NCI-H128 (cell line): ENCODE data around the gene MAP4K1.
A peak's percentile ranks its signal among the peaks of the same experiment; 100 is the strongest.
"Not testable (repeated sequence)": the region's sequence is repeated elsewhere in the genome, so short reads cannot be mapped to it uniquely, and the experiment has no call there.

ENCODE experiments used
- DNase-seq: peaks from one replicate; lab custom pipeline; 2025; ENCODE audit not compliant: unreplicated experiment; lab: John Stamatoyannopoulos, UW

Gene MAP4K1

GRCh38 chr19:38653028-38653571 lies 35.3 kb upstream of the MAP4K1 start:
- DNase-seq: no peak

- no peak for DNase-seq
These were observed 33.3 kb upstream of the MAP4K1 start for GRCh38 chr19:38650911-38651584.

DNA sequence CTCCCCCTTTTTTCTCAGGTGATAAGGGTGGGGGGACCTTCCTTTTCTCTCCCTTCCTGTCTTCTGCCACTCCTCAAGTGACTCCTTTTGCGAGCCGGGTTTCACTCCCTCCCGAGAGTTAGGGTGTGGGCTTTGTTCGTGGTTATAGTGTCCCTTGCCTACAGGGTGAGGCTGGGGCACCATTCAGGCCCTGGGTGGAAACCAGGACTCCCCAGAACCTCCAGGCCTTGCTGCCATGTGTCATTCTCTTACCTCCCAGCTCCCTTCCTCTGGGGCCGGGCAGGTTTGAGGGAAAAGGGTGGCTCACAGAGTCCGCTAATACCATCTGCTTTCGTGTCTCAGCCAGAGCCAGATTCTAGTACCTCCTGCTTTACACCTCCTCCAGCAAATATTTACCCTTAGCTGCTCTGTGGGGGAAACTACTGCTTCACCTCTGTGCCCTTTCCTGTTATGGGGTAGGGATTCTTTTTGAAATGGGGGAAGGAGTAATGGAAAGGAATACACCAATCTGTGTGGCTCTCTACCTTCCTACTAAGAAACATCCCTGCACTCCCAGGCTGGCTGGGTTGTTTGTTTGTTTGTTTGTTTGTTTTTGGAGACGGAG lies 32.5 kb upstream of the MAP4K1 start:
- DNase-seq: no peak

- no peak for DNase-seq
These were observed 31.8 kb upstream of the MAP4K1 start for GRCh38 chr19:38649305-38650171.

DNA sequence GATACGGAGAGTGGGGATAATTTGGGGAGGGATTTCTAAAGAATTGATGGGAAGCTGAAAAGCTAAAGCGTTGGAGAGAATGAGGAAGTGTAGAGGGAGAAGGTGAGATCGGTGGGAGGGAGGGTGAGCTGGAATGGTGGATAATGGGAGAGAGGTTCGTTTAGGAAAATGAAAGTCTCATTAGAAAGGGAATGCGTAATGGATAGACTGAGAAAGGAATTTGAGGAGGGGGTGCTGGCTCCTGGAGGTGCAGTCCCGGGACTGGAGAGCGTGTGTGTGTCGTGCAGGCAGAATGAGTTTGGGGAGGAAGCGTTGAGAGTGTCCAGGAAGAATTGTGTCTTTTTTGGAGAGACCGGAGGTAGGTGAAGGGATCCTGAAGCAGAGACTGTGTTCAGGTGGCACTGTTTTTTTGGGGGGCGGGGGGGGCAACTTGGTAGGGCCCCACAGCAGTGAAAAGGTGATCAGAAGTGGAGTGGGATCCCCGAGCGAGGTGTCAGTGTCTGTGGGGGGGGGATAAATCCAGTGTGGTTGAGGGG lies 31.1 kb upstream of the MAP4K1 start:
- DNase-seq: no peak

DNA sequence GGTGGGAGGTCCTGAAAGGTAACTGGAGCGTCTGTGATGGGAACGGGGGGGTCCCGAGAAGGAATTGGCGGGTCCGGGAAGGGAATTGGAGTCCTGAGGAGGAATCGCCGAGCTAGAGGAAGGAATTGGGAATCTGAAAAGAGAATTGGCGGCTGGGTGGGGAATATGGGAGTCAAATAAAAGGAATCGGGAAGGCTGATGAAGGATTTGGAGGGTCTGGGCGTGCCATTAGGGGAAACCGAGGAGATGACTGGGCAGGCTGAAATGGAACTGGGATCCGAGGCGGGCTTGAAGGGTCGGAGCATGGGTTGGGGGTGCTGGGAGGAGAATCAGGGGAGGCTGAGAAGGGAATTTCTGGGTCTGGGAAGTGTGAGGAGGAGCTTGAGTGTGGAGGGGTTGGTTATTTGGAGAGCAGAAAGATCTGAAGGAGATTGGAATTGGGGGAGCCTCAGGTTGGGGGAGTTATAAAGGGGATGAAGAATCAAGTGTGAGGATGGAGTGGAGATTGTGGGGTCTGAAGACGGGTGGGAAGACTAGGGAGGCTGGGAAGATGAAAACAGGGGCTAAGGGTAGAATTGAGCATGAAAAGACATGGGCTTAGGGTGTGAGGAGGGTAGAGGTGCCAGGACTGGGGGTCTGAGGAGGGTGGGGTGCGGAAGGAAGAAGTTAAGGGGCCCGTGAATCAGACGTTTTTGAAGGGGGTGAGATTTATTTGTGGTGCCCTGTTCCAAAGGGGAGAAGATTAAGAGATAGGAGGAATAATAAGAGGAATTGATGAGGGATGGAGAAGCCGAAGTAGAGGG lies 30.4 kb upstream of the MAP4K1 start:
- DNase-seq: no peak

- DNase-seq: peak; percentile 97
These were observed 29.7 kb upstream of the MAP4K1 start, which contains the start of gene ACTN4 for GRCh38 chr19:38647368-38647965. Gene ACTN4, plus strand, starts transcription at chr19:38647649. Its CDS starts 97 bp downstream, at chr19:38647746.

GRCh38 chr19:38644719-38645118 lies 27.0 kb upstream of the MAP4K1 start:
- no peak for DNase-seq

GRCh38 chr19:38642176-38642575 lies 24.4 kb upstream of the MAP4K1 start:
- DNase-seq: no peak

DNA sequence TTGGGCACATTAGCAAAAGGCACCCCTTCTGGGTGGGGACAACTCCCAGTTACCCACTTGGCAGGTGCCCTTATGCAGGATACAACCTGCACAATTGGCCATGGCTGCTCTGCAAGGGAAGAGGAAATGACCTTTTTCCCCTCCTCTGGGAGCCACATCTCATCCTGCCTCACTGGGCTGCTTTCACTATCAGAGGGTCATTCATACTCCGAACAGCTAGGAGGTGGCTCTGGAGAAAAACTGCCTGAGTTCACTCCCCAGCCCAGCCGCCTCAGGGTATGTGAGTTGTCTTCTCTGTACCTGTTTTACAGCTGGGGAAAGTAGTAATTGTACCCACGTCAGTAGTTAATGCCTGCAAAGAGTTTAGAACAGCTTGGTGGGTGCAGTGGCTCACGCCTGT lies 22.6 kb upstream of the MAP4K1 start:
- DNase-seq: no peak

DNA sequence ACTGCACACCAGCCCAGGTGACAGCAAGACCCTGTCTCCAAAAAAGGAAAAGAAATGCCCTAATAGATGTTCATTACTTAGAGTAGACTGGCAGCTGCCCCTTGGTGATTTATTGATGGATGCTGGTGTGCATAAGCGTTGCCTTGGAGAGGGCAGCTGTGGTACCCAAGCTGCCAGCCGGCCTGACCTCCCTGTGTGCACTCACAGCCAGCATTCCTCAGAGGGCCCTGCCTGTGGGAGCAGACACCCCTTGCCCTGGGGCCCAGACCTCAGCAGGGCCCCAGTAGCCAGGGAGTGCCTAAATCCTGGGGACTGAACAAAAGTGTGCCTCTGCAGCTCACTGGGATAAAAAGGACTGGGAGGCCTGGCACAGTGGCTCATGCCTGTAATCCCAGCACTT lies 21.9 kb upstream of the MAP4K1 start:
- DNase-seq: no peak

DNA sequence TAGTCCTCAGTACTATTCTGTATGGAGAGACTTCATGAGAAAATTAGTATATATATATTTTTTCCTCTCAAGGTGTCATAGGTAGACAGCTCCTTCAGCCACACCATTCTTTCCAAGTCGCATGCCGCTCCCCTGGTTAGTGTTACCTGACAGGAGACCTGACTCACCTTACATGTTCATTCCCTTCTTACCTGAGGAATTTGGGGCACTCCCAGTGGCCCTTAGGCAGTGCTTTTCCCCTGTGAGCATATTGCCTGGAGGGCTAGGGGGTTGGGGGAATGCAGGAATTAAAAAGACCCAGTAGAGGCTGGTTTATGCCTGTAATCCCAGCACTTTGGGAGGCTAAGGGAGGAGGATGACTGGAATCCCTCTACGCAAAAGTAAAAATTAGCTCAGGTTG lies 20.7 kb upstream of the MAP4K1 start:
- DNase-seq: no peak

DNA sequence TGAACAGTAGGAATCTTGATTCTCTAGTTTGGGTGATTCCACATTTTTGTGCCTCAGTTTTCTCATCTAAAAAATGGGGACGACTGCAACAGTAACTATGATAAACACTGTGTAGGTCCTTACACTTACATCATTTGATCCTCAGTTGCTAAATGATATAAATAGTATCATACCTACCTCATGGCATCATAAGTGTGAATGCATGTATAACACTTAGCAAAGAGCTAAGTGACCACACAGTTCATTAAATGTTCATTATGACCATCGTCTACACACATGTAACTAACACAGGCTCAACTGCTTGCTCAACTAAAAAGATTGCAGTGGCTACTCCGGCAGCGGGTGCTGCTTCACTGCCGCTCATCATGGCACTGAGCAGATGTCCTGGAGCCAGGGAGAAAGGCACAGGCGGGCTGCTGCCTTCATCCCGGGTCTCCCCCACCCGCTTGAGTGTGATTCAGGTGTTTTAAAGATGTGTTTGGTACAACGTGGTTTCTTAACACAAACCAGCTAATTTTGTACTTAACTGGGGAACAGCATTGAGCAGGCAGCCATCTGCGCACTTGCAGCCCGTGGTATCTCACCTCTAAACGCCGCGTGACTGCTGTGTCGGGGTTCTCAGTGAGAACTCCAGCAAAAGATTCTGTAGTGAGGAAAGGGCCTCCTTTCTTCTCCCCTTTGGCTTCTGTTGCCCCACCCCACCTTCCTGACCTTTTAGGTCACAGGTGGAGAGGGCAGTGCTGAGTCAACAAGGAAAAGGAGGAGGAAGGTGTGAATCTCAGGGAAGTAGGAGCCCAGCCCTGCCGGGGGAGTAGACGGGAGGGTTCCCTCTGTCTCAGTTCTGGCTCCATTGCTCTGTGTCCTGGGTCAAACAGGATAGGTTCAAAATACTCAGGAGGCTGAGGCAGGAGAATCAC lies 18.0 kb upstream of the MAP4K1 start:
- no peak for DNase-seq

- DNase-seq: peak; percentile 5
These were observed 17.2 kb upstream of the MAP4K1 start for GRCh38 chr19:38634757-38635482.

DNA sequence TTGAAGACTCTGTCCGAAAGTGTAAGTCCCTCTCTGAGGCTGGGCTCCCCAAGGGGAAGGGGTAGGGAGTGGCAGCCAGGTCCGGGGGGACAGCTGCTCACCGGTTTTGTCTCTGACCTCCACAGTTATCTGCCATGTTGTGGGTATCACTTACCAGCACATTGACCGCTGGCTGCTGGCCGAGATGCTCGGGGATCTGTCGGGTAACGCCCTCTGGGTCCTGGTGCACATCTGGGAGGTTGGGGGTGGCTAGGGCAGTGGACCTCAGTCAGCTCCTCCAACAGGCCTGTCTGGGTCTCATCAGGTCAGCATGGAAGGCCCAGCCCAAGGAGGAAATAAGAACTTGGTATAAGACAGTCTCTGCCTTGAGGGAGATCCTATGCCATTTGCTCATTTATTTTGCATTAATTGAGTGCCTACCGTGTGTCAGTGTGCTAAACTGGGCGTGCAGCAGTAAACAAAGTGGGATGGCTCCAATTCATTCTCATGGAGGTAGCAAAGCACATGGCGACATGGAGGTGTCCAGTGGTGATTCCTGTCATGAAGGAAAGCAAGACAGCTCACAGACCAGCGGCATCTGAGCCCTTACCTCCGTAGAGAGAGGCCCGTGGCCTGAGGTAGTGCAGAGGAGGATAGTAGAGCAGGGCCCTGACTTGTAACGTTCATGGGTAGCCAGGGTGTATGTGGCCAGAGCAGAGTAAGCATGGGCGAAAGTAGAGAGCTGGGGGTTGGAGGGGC lies 14.9 kb upstream of the MAP4K1 start:
- no peak for DNase-seq

DNA sequence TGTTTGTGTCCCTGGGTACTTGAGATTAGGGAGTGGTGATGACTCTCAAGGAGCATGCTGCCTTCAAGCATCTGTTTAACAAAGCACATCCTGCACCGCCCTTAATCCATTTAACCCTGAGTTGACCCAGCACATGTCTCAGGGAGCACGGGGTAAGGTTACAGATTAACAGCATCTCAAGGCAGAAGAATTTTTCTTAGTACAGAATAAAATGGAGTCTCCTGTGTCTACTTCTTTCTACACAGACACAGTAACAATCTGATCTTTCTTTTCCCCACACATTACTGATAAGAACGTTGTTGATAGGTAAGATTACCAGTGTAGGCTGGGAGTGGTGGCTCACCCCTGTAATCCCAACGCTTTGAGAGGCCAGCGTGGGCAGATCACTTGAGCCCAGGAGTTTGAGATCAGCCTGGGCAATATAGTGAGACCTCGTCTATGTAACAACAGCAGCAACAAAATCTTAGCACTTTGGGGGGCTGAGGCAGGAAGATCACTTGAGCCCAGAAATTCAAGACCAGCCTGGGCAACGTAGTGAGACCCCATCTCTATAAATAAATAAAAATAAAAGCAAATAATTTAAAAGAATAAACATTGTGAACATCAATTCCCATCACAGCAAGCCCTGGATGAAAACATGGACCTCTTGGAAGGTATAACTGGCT lies 14.2 kb upstream of the MAP4K1 start:
- not testable (repeated sequence) for DNase-seq

DNA sequence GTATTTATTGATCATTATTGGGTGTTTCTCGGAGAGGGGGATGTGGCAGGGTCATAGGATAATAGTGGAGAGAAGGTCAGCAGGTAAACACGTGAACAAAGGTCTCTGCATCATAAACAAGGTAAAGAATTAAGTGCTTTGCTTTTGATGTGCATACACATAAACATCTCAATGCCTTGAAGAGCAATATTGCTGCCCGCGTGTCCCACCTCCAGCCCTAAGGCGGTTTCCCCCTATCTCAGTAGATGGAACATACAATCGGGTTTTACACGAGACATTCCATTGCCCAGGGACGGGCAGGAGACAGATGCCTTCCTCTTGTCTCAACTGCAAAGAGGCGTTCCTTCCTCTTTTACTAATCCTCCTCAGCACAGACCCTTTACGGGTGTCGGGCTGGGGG lies 13.5 kb upstream of the MAP4K1 start:
- DNase-seq: not testable (repeated sequence)
